HG02840 (cell line): Measurements from ENCODE around the gene CREB3L1.

Experiments
- ATAC-seq: cut with Tn5 transposase; IDR thresholded peaks from one replicate; pipeline ENCODE4 v1.9.1; 2021; ENCODE audit warnings: mild to moderate bottlenecking, moderate library complexity, moderate number of reproducible peaks; ENCODE audit not compliant: unreplicated experiment, low FRiP score

The CREB3L1 gene

GRCh38 chr11:46315783-46316563 lies 38.5 kb downstream of the CREB3L1 start:
- no peak for ATAC-seq

GRCh38 chr11:46319074-46319453 lies 41.6 kb downstream of the CREB3L1 start:
- ATAC-seq, result no peak

DNA sequence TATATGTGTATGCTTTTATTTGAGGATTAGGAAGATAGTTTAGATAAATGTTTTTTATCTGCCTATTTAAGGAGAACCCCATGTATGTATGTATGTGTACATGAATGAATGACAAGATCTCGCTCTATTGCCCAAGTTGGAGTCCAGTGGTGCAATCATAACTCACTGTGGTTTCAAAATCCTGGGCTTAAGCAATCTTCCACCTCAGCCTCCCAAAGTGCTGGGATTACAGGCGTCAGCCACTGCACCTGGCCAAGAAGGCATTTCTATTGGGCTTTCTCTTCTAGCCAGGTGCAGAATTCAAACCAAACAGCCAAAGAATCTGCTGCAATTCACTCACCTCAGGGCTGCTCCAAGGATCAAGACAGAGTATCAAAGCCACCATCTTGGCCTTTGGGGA lies 44.3 kb downstream of the CREB3L1 start:
- ATAC-seq, result no peak

DNA sequence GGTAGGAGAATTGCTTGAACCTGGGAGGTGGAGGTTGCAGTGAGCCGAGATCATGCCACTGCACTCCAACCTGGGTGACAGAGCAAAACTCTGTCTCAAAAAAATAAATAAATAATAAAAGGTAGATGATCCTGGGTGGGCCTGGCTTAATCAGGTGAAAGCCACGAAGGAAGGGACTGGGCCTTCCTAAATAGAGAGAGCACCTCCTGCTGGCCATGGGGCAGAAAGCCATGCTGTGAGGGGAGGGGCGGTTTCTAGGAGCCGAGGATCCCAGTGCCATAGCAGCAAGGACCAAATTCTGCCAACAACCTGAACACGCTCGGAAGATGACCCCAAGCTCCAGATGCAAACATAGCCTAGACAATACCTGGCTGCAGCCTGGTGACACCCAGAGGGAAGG lies 45.3 kb downstream of the CREB3L1 start:
- ATAC-seq, result no peak

GRCh38 chr11:46326813-46327416 lies 49.5 kb downstream of the CREB3L1 start:
- ATAC-seq, result no peak

DNA sequence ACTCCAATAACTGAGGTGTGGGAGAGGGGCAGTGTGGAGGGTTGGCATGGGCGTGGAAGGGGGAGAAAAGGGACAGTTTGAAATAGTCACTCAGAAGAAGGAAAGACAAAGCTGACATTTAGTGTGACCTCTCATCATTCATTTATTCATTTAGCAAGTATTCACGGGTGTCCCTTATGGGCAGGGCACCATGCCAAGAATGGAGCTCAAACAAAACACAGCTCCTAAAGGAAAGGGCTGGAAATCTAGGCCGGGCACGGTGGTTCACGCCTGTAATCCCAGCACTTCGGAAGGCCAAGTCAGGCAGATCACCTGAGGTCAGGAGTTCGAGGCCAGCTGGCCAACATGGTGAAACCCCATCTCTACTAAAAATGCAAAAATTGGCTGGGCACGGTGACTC lies 50.4 kb downstream of the CREB3L1 start:
- no peak for ATAC-seq

- ATAC-seq, result no peak
Observed at GRCh38 chr11:46330154-46330553, 52.7 kb downstream of the CREB3L1 start.

GRCh38 chr11:46330563-46331281 lies 53.3 kb downstream of the CREB3L1 start:
- ATAC-seq, result no peak

DNA sequence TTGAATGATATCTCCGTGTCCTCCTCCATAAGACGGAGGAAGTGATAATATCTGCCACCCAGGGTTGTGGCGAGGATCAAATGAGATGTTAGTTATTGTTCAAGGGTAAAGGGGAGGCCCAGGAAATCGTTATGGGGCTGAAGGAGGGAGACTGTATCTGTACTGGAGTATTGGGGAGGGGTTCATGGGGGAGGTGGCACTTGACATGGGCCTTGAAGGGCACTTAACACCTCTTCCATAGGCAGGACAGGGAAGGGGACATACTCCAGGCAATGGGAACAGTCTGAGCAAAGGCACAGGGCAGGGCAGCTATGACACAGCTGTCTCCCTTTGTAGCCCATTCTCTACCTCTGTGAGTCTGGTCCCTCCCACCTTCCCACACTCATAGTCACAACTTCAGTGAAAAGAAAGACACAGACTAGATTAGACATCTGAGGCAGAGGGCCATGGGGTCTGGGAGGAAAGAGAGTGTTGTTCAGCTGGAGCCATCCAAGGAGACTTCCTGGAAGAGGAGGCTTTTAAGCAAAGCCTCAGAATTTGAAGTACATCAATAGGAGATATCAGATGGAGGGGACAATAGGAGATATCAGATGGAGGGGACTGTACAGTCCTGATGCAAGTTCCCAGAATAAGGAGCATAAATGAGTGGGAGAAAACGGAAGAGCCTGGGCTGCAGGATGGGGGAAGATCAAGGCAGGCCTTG lies 54.0 kb downstream of the CREB3L1 start:
- no peak for ATAC-seq

DNA sequence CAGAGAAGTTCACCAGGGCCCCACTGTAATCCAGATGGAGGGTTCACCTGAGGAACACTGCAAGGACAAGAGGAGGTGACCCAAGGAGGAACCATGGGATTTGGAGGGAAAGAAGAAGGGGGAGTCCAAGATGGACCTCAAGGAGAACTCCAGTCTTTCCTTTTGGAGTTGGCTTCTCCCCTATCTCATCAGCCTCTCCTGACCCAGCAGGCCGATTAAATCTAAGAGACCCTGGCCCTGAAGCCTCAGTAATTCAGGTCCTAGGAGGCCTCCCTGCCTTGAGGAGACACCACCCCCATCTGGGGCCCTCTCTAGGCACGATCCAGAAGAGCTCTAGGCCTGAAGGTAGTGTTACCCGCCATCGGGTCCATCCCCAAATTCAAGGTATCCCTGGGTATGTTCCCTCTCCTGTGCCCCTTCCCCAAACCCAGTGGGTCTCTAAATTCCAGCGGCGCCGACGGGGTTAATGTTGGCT lies 54.7 kb downstream of the CREB3L1 start:
- ATAC-seq, result no peak

DNA sequence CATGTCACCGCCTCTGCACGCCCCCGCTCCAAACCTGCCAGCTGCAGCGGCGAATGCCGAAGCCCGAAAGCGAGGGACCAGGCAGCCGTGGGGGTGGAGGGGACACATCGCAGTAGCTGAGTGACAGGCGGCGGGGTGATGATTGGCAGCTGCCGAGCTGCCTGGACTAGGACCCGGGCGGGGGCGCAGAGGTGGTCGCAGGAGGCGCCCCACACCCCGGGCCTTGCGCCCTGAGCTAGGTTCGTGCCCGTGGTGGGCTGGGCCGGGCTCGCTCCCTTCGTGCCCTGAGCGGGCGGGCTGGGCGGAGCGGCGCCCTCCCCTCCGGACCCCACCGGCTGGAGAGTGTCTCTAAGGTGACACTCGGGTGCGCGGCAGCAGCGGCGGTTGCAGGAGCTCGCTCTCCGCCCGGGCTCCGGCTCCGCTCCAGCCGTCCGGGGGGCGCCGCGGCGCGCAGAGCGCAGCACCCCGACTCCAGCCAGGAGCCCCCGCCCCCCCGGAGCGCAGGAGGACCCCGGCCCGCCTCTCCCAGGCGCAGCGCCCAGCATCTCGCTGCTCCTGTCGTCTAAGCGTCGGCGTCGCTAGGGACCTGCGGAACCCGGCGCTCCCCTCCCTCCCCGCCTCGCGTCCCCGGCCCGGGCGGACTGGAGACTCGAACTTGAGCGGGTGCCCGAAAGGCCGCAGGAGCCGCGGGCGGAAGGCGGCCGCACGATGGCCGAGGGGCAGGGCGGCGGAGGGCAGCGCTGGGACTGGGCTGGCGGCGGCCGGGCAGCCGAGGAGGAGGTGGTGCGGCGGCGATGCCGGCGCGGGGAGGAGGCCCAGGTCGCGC lies 55.3 kb downstream of the CREB3L1 start:
- no peak for ATAC-seq

- ATAC-seq, result no peak
Observed at GRCh38 chr11:46333394-46333947, 56.0 kb downstream of the CREB3L1 start.

DNA sequence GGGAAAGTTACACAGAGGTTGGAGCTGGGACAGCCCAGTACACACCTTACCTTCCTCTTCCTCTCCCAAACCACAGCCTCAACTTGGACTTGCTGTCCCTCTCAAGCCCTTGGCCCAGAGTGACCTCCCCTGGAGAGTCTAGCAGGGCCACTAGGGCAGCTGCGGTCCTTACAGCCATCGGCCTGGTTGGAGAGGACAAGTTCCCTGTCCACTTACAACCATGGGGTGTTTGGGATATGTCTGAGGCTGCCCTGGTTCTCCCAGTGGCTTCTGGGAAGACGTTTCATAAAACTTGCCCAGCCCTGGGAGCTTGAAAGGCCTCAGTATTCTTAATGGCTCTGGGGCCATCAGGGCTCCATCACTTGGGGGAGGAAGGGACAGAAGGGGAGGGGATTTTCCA lies 56.7 kb downstream of the CREB3L1 start:
- no peak for ATAC-seq

DNA sequence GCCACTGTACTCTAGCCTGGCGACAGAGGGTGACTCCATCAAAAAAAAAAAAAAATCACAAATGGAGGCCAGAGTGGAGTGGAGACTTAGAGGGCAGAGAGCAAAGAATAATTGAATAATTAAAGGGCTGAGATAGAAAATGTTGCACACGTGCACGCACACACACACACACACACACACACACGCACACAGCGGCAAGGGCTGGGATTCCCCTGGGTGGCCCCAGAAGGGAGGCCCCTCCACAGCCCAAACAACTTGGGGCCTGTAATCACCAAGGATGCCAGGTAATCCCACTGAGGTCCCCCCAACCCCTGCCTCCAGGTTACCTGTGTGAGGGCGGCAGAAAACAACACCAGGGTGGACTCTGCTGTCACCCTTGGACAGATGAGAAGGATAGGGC lies 57.8 kb downstream of the CREB3L1 start:
- ATAC-seq, result no peak

GRCh38 chr11:46335890-46336562 lies 58.6 kb downstream of the CREB3L1 start:
- ATAC-seq, result no peak

DNA sequence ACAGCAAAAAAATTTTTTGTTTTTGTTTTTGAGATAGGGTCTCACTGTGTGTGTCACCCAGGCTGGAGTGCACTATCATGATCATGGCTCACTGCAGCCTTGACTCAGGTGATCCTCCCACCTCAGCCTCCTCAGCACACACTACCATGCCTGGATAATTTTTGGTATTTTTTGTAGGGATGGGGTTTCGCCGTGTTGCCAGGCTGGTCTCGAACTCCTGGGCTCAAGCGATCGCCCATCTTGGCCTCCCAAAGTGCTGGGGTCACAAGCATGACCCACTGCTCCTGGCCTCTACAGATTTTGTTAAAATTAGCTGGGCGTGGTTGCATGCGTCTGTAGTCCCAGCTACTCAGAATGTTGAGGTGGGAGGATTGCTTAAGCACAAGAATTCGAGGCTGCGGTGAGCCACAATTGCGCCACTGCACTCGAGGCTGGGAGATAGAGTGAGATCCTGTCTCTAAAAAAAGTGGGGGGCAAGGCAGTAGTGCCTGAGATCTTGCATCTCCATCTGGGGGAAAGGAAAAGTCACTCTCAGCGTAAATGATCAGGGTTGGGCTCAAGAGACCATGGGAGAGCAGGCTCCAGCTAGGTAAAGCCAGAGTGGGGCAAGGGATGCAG lies 59.2 kb downstream of the CREB3L1 start:
- no peak for ATAC-seq

- ATAC-seq, result no peak
Observed at GRCh38 chr11:46337626-46338345, 60.3 kb downstream of the CREB3L1 start.

DNA sequence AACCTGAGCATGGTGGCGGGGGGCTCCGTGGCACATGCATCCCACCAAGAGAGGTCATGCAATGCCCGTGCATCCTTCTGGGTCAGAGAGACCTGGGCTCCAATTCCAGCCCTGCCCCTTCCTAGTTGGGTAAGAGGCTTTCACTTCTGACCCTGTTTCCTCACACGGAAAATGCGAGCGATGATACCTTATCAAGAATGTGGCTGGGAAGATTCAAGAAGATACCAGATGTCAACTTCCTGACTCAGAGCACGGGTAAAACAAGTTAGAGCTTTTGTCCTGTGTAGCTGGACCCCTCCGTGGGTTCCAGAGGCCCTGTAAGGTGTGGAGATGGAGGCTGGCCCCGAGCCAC lies 61.1 kb downstream of the CREB3L1 start:
- no peak for ATAC-seq
